DOHH2 (cell line): ENCODE data around the gene CNGB1.

Experiments used
- H3F3A ChIP-seq: fragments of 200-600 bp; sonication (generic), shearing (Covaris generic); 2 replicates; pipeline ENCODE4 v1.6.0; 2016; ENCODE audit warnings: antibody characterized with exemption, mild to moderate bottlenecking; ENCODE audit not compliant: control insufficient read depth, insufficient read depth
- H3K27ac ChIP-seq: fragments of 200-600 bp; sonication (generic); 2 replicates; pipeline ENCODE4 v1.5.1; 2014; ENCODE audit warnings: low read depth, mild to moderate bottlenecking, low read length, moderate library complexity
- H3K27me3 ChIP-seq: fragments of 200-600 bp; sonication (generic); 2 replicates; pipeline ENCODE4 v1.6.1; 2014; ENCODE audit warnings: mild to moderate bottlenecking, low read length, mixed read lengths; ENCODE audit not compliant: control insufficient read depth
- H3K36me3 ChIP-seq: fragments of 200-600 bp; sonication (generic); 2 replicates; pipeline ENCODE4 v1.6.1; 2014; ENCODE audit warnings: mild to moderate bottlenecking, low read length, moderate library complexity, mixed read lengths; ENCODE audit not compliant: control insufficient read depth
- H3K4me1 ChIP-seq: fragments of 200-600 bp; sonication (generic); 2 replicates; pipeline ENCODE4 v1.6.1; 2014; ENCODE audit warnings: mild to moderate bottlenecking, low read length, mixed read lengths; ENCODE audit not compliant: control insufficient read depth
- H3K4me2 ChIP-seq: fragments of 200-600 bp; sonication (generic); 2 replicates; pipeline ENCODE4 v1.6.0; 2014; ENCODE audit warnings: mild to moderate bottlenecking, low read length, moderate library complexity
- H3K4me3 ChIP-seq: fragments of 200-600 bp; sonication (generic); 2 replicates; pipeline ENCODE4 v1.5.1; 2014; ENCODE audit warnings: mild to moderate bottlenecking, low read length, mixed read lengths
- H3K79me2 ChIP-seq: fragments of 200-600 bp; sonication (generic); 2 replicates; pipeline ENCODE4 v1.6.1; 2014; ENCODE audit warnings: mild to moderate bottlenecking, low read length, mixed read lengths; ENCODE audit not compliant: control insufficient read depth
- H3K9me2 ChIP-seq: fragments of 200-600 bp; sonication (generic); replicated peaks from 2 replicates; pipeline ENCODE4 v1.6.1; 2014; ENCODE audit warnings: mild to moderate bottlenecking, low read length, mixed read lengths; ENCODE audit not compliant: control insufficient read depth
- H3K9me3 ChIP-seq: fragments of 200-600 bp; sonication (generic); 2 replicates; pipeline ENCODE4 v1.6.1; 2014; ENCODE audit warnings: antibody characterized with exemption, low read length, mixed read lengths; ENCODE audit not compliant: control insufficient read depth, insufficient read depth
- H4K20me1 ChIP-seq: fragments of 200-600 bp; sonication (generic); 2 replicates; pipeline ENCODE4 v1.6.0; 2014; ENCODE audit warnings: low read depth, mild to moderate bottlenecking, antibody characterized with exemption, low read length, moderate library complexity; ENCODE audit not compliant: control insufficient read depth, insufficient read depth
- EZH2phosphoT487 ChIP-seq: fragments of 200-600 bp; sonication (generic); IDR thresholded peaks from 2 replicates; pipeline ENCODE4 v1.6.1; 2017; ENCODE audit warnings: borderline replicate concordance, mild to moderate bottlenecking, antibody characterized with exemption, low read length, moderate library complexity, mixed read lengths
- TF ChIP-seq, protein P1 (sequence below): fragments of 200-600 bp; sonication (generic); IDR thresholded peaks from one replicate; pipeline ENCODE4 v1.5.1; 2014; ENCODE audit warnings: antibody characterized with exemption, mild to moderate bottlenecking, low read depth, low read length; ENCODE audit not compliant: poor library complexity, severe bottlenecking

The CNGB1 gene

DNA sequence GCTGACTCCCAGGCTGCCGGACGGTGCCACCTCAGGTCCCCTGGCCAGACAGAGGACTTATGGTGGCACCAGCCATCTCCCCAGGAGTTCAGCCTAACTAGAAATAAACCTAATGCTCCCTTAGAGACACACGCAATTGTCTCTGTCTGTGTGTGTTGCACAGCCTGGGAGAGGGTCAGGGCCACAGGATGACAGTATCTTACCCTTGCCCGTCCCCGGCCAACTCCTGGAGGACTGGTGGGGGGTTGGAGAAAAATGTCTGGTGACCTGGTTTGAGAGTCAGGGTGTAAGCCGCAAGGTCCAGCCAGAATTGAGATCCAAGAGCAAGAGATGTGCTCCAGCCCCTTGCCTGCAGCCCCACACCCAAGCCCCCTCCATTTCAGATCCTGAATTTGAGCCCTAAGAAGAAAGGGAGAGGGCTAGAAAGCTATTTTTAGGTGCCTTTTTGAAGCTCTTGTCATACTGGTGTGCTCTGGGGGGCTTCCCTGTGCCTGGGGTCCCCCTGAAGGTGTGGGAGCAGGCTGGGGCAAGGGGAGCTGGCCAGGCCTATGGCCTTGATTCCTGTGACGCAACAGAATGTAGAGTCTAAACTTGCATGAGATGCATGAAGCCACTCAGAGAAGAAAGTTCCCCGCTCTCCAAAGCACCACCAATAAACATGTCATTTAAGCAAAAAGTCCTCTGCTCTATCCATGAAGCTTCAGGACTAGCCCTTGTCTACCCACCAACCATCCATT is 16.7 kb upstream of the CNGB1 start:
- H4K20me1 ChIP-seq: no peaks in the 10 kb centered on the region
- no peaks in the 10 kb centered on the region for H3K79me2 ChIP-seq
- H3K36me3 ChIP-seq: no peaks in the 10 kb centered on the region
- no peak overlapping the region for H3K27ac ChIP-seq
- no peaks in the 10 kb centered on the region for H3K9me3 ChIP-seq
- H3K4me2 ChIP-seq: no peak overlapping the region
- no peak overlapping the region for H3K4me3 ChIP-seq
- no peaks in the 10 kb centered on the region for H3K9me2 ChIP-seq
- no peaks in the 10 kb centered on the region for H3K4me1 ChIP-seq
- TF ChIP-seq, protein P1, sequence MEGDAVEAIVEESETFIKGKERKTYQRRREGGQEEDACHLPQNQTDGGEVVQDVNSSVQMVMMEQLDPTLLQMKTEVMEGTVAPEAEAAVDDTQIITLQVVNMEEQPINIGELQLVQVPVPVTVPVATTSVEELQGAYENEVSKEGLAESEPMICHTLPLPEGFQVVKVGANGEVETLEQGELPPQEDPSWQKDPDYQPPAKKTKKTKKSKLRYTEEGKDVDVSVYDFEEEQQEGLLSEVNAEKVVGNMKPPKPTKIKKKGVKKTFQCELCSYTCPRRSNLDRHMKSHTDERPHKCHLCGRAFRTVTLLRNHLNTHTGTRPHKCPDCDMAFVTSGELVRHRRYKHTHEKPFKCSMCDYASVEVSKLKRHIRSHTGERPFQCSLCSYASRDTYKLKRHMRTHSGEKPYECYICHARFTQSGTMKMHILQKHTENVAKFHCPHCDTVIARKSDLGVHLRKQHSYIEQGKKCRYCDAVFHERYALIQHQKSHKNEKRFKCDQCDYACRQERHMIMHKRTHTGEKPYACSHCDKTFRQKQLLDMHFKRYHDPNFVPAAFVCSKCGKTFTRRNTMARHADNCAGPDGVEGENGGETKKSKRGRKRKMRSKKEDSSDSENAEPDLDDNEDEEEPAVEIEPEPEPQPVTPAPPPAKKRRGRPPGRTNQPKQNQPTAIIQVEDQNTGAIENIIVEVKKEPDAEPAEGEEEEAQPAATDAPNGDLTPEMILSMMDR: no peak
- TF ChIP-seq EZH2phosphoT487: no peak
- H3K27me3 ChIP-seq: no peaks in the 10 kb centered on the region
- H3F3A ChIP-seq: no peaks in the 10 kb centered on the region

DNA sequence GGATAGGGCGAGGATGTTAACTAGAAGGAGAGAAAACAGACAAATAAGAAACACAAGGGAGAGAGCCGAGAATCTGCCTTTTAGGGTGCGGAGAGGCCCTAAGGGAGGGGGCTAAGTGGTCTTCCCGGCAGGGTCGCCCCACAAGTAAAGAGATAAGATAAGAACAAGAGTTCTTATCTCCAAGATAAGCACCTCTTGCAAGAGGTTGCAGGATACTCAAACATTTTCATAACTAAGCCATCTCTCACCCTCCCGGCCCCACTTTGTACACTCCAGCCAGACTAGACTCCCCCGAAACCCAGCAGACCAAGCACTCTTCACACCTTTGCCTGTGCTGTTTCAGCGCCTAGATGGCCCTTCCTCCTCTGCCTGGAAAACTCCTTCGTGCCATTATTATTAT is 15.3 kb upstream of the CNGB1 start:
- peaks cover 8% of the 10 kb centered on the region for H3K27me3 ChIP-seq
- H3K4me3 ChIP-seq: no peak overlapping the region
- H3K4me2 ChIP-seq: no peak overlapping the region
- H4K20me1 ChIP-seq: no peaks in the 10 kb centered on the region
- no peaks in the 10 kb centered on the region for H3K36me3 ChIP-seq
- H3K79me2 ChIP-seq: no peaks in the 10 kb centered on the region
- H3K4me1 ChIP-seq: peaks cover 4% of the 10 kb centered on the region
- TF ChIP-seq, protein P1: no peak
- no peak for TF ChIP-seq EZH2phosphoT487
- H3K9me3 ChIP-seq: no peaks in the 10 kb centered on the region
- no peaks in the 10 kb centered on the region for H3K9me2 ChIP-seq
- no peak overlapping the region for H3K27ac ChIP-seq
- H3F3A ChIP-seq: no peaks in the 10 kb centered on the region

DNA sequence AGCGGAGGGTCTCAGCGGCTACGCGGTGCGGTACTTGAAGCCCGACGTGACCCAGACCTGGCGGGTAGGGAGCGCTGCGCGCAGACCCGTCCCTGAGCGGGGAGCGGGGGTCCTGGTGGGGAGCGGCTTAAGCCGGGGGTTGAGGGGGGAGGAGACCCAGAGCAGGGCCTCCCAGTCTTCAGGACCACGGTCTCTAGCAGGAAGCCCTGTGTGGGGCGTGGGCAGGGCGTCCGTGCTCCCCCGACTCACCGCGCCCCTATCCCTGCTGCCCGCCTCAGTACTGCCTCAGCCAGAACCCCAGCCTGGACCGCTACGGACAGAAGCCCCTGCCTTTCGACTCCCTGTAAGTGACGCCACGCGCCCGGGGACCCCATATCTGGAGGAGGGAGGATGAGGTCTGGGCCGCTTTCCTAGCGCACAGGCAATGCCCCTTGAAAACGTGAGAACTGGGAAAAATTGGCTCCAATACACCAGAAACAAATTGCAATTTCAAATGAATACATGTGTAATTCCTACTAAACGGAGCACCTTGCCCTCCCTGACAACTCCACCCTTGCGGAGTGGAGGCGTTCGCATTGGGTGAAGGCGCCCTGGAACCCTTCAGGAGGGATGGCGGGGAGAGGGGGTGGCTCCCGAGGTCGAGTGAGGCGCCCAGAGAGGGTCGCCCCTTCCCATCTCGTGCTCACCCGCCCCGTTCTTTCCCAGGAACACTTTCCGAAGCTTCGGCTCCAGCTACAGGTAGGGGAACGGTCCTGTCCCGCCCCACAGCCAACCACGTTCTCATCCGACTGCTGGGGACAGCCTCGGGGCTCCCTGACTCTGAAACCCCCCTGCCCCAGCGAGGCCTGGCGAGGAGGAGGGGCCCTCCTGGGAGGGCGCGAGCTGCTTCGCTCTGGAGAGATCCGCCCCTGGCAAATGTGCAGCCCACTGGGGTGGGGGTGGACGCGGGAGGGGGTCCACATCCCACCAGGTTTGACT is 14.6 kb upstream of the CNGB1 start:
- Histone ChIP-seq H3K27me3 (peaks cover 8% of the 10 kb centered on the region), H4K20me1 (no peaks in the 10 kb centered on the region), H3K4me2 (no peak overlapping the region), H3K79me2 (no peaks in the 10 kb centered on the region), H3K9me3 (no peaks in the 10 kb centered on the region), H3K36me3 (no peaks in the 10 kb centered on the region), H3K27ac (no peak overlapping the region), H3K9me2 (no peaks in the 10 kb centered on the region), H3K4me1 (peaks cover 4% of the 10 kb centered on the region), H3F3A (no peaks in the 10 kb centered on the region), H3K4me3 (no peak overlapping the region)
- TF ChIP-seq EZH2phosphoT487: no peak
- TF ChIP-seq, protein P1: no peak
